K562 (cell line): ENCODE measurements around the gene HRH3. TPM values are rescaled to one million over a fixed set of nuclear protein-coding genes. Genes with fewer than 3 reads are reported as not detected.

Source experiments
- ATAC-seq: fragments of 200-7000 bp; cut with Tn5 transposase; 3 replicates; pipeline ENCODE4 v1.9.1; 2020; ENCODE audit warnings: moderate library complexity
- BruUV-seq: library from RNA; stranded (reverse); fragments of 400-500 nt; replicated peaks from 2 replicates; lab custom pipeline; 2021; lab: Mats Ljungman, UMichigan
- CTCF ChIA-PET: fragments of 300-600 bp; formaldehyde crosslinking; extraction: SDS; loops from one replicate; lab custom pipeline; 2021; ENCODE audit warnings: low intra/inter-chr PET ratio; lab: Yijun Ruan, JAX
- POLR2A ChIA-PET: fragments of 300-600, 350-650 bp; sonication (Branson Sonifier 250); formaldehyde crosslinking; extraction: SDS; loops from one replicate; lab custom pipeline; 2021; ENCODE audit warnings: antibody characterized with exemption, inconsistent platforms; lab: Yijun Ruan, JAX
- DNase-seq, 4 experiments: peaks; one replicate each; pipeline versions ENCODE4 v3.0.0 to v3.0.0-alpha.2; 2011 to 2018; ENCODE audit warnings: low spot score in 3 of 4, mixed read lengths in 3 of 4; ENCODE audit errors: extremely low read depth in 1 of 4
- FAIRE-seq: peaks from 2 replicates; lab custom pipeline; 2011; peaks lifted over from hg19 to GRCh38; lab: Jason Lieb, UNC
- H2AFZ ChIP-seq: 2 replicates; pipeline ENCODE4 v1.6.0; 2011; ENCODE audit warnings: low read depth, low read length, control low read depth, inconsistent platforms
- H3K27ac ChIP-seq: fragments of 200-600 bp; 3 replicates; pipeline ENCODE4 v1.8.0; 2011; ENCODE audit warnings: low read depth, mild to moderate bottlenecking, control low read depth, inconsistent platforms, low read length, moderate library complexity, mixed read lengths; ENCODE audit errors: extremely low read depth
- H3K27me3 ChIP-seq, 2 experiments: fragments of 300-600 bp in 1 of 2; 2 replicates in 1 of 2; 3 replicates in 1 of 2; pipeline versions ENCODE4 v1.6.0 to v1.8.0; 2011; ENCODE audit warnings: inconsistent platforms in 2 of 2, low read length in 2 of 2, mild to moderate bottlenecking in 1 of 2, mixed read lengths in 1 of 2, moderate library complexity in 1 of 2; ENCODE audit not compliant: control insufficient read depth in 2 of 2, insufficient read depth in 2 of 2
- H3K36me3 ChIP-seq: fragments of 300-600 bp; 3 replicates; pipeline ENCODE4 v1.8.0; 2011; ENCODE audit warnings: mild to moderate bottlenecking, low read length, inconsistent platforms; ENCODE audit not compliant: control insufficient read depth, insufficient read depth
- H3K4me1 ChIP-seq, 2 experiments: fragments of 200-600 bp in 1 of 2; replicated peaks in 1 of 2; 2 replicates in 1 of 2; 3 replicates in 1 of 2; pipeline versions ENCODE4 v1.5.1 to v1.8.0; 2011; ENCODE audit warnings: inconsistent platforms in 2 of 2, low read length in 2 of 2, mild to moderate bottlenecking in 1 of 2, mixed read lengths in 1 of 2, moderate library complexity in 1 of 2; ENCODE audit not compliant: control insufficient read depth in 2 of 2, insufficient read depth in 2 of 2
- H3K4me2 ChIP-seq: 2 replicates; pipeline ENCODE4 v1.6.1; 2011; ENCODE audit warnings: low read length, control low read depth, inconsistent platforms, mixed read lengths; ENCODE audit not compliant: insufficient read depth
- H3K4me3 ChIP-seq: fragments of 200-600 bp; sonication (generic), shearing (Covaris generic); 2 replicates; pipeline ENCODE4 v1.5.1; 2016; ENCODE audit warnings: control low read depth, inconsistent platforms
- H3K79me2 ChIP-seq: fragments of 200-600 bp; 3 replicates; pipeline ENCODE4 v1.8.0; 2011; ENCODE audit warnings: low read length, inconsistent platforms; ENCODE audit not compliant: control insufficient read depth, insufficient read depth
- H3K9ac ChIP-seq, 2 experiments: 2 replicates each; pipeline versions ENCODE4 v1.6.0 to v1.6.1; 2011; ENCODE audit warnings: low read depth in 2 of 2, low read length in 2 of 2, control low read depth in 1 of 2, inconsistent platforms in 1 of 2, mild to moderate bottlenecking in 1 of 2, mixed read lengths in 1 of 2; ENCODE audit not compliant: insufficient read depth in 1 of 2
- H3K9me1 ChIP-seq: one replicate; pipeline ENCODE4 v1.6.0; 2011; ENCODE audit warnings: inconsistent platforms, mild to moderate bottlenecking, low read length, moderate library complexity; ENCODE audit not compliant: control insufficient read depth, insufficient read depth
- H3K9me3 ChIP-seq: replicated peaks from 2 replicates; pipeline ENCODE4 v1.5.1; 2011; ENCODE audit warnings: low read depth, low read length, inconsistent platforms; ENCODE audit not compliant: control insufficient read depth, insufficient read depth
- H4K20me1 ChIP-seq: replicated peaks from 2 replicates; pipeline ENCODE4 v1.6.1; 2011; ENCODE audit warnings: low read length, inconsistent platforms, mixed read lengths; ENCODE audit not compliant: control insufficient read depth, insufficient read depth
- ARID1B ChIP-seq: fragments of 450-650 bp; IDR thresholded peaks from 2 replicates; pipeline ENCODE4 v1.6.1; 2016; ENCODE audit warnings: antibody characterized with exemption, mild to moderate bottlenecking, inconsistent platforms
- MEF2D ChIP-seq: conservative IDR thresholded peaks from 2 replicates; pipeline ENCODE4 v1.6.1; 2016; ENCODE audit warnings: low read depth, missing genetic modification characterization, missing compliant biosample characterization
- NR3C1 ChIP-seq: sonication (generic); formaldehyde crosslinking; IDR thresholded peaks from 2 replicates; pipeline ENCODE4 v1.8.1; 2022; ENCODE audit warnings: missing genetic modification reagents
- POLR3A ChIP-seq: IDR thresholded peaks from 2 replicates; pipeline ENCODE4 v1.6.1; 2011; ENCODE audit warnings: borderline replicate concordance, mild to moderate bottlenecking, moderate library complexity; ENCODE audit not compliant: insufficient read length, insufficient read depth; ENCODE audit errors: extremely low read depth
- PTTG1 ChIP-seq: fragments of 450-650 bp; IDR thresholded peaks from 2 replicates; pipeline ENCODE4 v1.6.1; 2016; ENCODE audit warnings: low read depth, mild to moderate bottlenecking, missing genetic modification characterization, missing compliant biosample characterization
- SP1 ChIP-seq: sonication (generic); formaldehyde crosslinking; IDR thresholded peaks from 2 replicates; pipeline ENCODE4 v1.8.1; 2022; ENCODE audit warnings: mild to moderate bottlenecking, missing genetic modification reagents
- WGBS: fragments of 100-300 bp; shearing (Covaris generic); methylation state at CpG from one replicate; pipeline ENCODE4 v1.1.6; 2016; ENCODE audit warnings: low coverage, mixed read lengths; ENCODE audit not compliant: insufficient coverage; ENCODE audit errors: missing lambda C conversion rate; 5-methylcytosine and 5-hydroxymethylcytosine counted together
- in situ Hi-C: fragments of 300-500 bp; cut with MboI; formaldehyde crosslinking; loops from 4 replicates; pipeline ENCODE4 v1.15.0; 2018; ENCODE audit warnings: inconsistent platforms, mixed read lengths
- intact Hi-C: fragments of 100-400 bp; cut with micrococcal nuclease; formaldehyde crosslinking; loops from 2 replicates; pipeline ENCODE4 v1.14.2; 2022
- polyA plus RNA-seq, 8 experiments: library from polyadenylated mRNA; depleted of rRNA in 4 of 8; stranded (reverse) in 5 of 8; unstranded in 3 of 8; fragments of >200 nt; fragmentation: Nextera tagmentation in 2 of 8; fragmentation: Illumina TruSeq in 1 of 8; extraction: Ambion mirVana in 2 of 8; extraction: Trizol in 1 of 8; gene quantifications; 2 replicates each; pipeline versions ENCODE4 v1.2.1 to v1.2.3, GENCODE V29; 2011 to 2014; ENCODE audit warnings: inconsistent platforms in 1 of 8, missing spikeins in 1 of 8
- total RNA-seq, 7 experiments: library from RNA; depleted of rRNA in 6 of 7; stranded (reverse); fragments of >200 nt in 6 of 7; fragmentation: Illumina TruSeq in 2 of 7; extraction: Trizol in 2 of 7; gene quantifications; 2 replicates each; pipeline versions ENCODE4 v1.2.1 to v1.2.3, GENCODE V29; 2011 to 2021; ENCODE audit warnings: low replicate concordance in 1 of 7

Gene HRH3
- total and polyA plus RNA-seq, 9 of the 15 experiments (the other 6 are each of a cell fraction or from before 2014, with no cell fraction given), result not detected

DNA sequence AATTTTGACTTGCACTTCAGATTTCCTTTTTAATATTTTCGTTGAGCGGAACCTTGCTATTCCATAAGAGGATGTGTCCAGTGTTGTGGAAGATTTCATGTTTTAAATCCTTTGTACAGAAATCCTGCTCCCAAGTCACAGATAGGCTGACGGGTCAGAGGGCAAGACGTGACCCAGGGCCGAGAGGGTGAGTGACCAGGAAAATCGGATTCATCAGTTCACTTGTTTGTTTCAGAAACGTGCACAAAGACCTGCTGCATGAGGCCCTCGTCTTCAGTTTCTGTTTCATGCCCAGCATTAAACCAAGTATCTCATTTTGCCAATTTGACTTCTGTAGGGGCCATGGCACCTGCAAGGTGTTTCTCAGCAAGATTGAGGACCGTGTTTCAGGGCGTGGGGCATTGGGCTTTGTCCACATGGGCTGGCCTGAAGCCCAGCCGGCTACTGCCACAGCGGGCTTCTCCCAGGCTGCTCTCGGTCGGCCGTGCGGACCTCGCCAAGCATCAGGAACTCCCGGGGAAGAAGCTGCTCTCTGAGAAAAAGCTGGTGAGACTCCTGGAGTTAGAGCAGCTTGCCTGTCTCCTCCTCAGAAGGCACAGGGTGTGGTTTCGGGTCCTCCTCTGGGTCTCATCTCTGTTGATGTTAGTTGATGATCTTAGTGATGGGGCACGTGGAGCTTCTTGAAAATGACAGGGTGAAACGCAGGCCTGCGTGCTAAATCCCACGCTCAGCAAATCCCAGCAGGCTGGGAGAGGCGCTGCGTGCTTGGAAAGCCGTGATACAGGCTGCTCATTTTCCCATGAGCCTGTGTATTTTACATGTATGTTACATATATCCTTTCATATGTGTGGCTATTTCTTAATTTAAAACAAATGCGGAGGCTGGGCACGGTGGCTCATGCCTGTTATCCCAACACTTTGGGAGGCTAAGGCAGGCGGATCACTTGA lies 26.7 kb downstream of the HRH3 start:
- in situ Hi-C loops (no loop called here), intact Hi-C loops (no loop called here)
- ATAC-seq, result no peak
- Histone ChIP-seq H3K27me3 (no peaks in the 10 kb centered on the region), H3K9ac (no peak overlapping the region), H3K27ac (no peak overlapping the region), H3K36me3 (peaks cover 86% of the 10 kb centered on the region; the same call in 2 of the 3 replicates), H4K20me1 (peaks cover 14% of the 10 kb centered on the region; the same call in 1 of the 2 replicates), H3K4me1 (peaks cover 0 to 6% of the 10 kb centered on the region in 2 experiments; a peak in 1 of 5 replicates), H2AFZ (no peak overlapping the region), H3K4me3 (no peak overlapping the region), H3K9me3 (no peaks in the 10 kb centered on the region), H3K79me2 (peaks cover 31% of the 10 kb centered on the region), H3K4me2 (no peak overlapping the region), H3K9me1 (no peaks in the 10 kb centered on the region)
- ChIA-PET CTCF (no interaction called here), POLR2A (no interaction called here)
- no peak for DNase-seq
- no TSS peak for BruUV-seq
- TF ChIP-seq POLR3A (no peak), ARID1B (no peak), SP1 (CRISPR knock-in tag) (no peak), NR3C1 (no peak), PTTG1 (tag) (no peak), MEF2D (no peak)
- WGBS, result 92% methylated on average over 29 of the region's 29 CpGs
- peak; percentile 35 for FAIRE-seq
